NCI-H748 (cell line): ENCODE results near the gene SLC38A8.

Experiments used
- DNase-seq: peaks from one replicate; lab custom pipeline; 2025; ENCODE audit not compliant: unreplicated experiment; lab: John Stamatoyannopoulos, UW

Gene SLC38A8

DNA sequence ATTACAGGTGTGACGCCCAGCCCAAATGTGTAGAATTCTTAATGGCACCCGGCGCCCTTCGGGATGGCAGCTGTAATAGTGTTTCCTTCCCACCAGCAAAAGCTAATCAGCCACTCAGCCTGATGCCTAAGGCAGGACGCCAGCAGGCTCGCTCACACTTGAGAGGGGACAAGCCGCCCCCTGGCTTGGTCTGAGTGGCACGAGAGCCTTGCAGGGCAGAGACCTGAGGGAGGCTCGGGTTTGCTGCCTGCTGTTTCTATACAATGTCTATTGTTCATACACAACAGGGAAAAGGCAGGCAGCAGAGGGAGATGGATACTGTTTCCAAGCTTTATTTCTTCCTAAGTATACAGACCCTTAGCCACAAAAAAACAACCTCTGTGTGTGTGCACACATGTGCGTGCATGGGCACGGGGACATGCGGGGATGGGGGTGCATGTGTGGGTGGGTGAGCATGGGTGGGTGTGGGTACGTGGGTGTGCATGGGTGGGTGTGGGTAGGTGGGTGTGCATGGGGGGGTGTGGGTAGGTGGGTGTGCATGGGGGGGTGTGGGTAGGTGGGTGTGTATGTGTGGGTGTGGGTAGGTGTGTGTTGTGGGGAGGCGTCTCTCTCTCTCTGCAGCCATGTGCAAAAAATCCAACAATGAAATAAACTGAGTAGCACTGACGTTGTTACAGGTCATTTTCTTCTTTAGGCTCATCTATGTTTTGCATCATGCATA lies 10.0 kb downstream of the SLC38A8 start:
- peak; percentile 4 for DNase-seq

DNA sequence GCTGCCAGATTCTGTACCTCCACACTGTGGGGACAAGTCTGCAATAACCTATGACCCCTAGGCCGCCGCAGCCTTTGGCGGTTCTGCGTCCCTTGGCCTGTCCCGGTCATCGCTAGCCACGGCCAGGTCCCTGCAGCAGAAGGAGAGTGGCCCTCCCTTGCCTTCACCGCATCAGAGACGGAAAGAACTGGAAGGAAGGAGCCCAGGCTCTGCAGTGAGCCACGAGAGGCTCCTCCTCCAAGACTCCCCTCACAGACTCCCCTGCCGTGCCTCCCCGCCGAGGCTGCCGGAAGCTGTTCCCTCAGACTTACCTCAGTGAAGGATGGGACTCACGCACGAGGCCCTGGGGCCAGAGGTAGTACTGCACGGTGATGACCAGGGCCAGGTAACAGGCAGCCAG lies 11.0 kb downstream of the SLC38A8 start:
- DNase-seq: no peak

DNA sequence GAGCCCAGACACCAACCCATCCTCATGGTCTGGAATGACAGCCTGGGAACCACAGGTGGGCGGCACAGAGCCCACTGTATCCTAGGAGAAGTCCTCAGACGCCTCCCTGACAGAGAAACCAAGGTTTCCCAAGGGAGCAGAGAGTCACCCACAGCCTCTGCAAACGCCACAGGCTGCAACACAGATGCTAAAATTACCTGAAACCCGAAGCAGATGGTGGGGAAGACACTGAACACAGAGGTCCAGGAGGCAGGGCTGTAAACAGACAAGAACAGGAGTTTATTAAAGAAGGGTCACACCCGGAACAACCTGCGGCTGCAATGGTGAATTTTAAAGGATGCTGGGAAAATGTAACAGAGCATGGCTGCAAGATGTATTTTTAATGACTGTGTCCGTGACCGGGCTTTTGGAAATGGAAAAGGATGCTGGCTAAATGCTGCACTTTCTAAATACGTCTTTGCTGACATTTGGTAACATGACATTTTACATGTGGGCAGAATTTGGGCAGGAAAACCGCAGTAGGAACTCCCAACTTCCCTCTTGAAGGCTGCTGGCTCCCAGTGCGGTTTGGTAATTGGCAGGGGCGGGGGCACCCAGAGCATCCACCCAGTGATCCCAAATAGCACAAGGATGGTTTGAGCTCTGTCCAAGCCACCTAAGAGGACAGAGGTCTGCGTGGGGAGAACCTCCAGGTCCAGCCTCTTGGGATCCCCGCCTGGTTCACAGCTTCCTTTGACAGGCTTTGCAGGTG lies 13.1 kb downstream of the SLC38A8 start:
- no peak for DNase-seq

DNA sequence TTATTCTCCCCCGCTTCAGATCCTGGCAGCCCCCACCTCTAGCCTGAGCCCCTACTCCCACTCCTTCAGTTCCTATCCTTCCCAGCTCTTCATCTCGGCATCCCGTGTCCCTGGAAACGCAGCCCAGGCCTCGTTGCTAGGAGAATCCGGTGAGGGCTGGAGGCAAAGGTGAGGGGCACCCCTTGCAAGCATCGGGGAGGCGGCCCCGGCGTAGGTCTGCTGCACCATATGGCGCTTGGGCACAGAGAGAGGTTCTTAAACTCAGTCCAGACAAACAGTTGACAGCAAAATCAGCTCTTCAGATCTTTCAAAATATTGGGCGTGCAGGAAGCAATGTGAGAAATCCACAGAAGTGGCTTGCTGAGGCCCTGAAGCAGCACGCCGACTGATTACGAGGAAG lies 15.0 kb downstream of the SLC38A8 start:
- no peak for DNase-seq

DNA sequence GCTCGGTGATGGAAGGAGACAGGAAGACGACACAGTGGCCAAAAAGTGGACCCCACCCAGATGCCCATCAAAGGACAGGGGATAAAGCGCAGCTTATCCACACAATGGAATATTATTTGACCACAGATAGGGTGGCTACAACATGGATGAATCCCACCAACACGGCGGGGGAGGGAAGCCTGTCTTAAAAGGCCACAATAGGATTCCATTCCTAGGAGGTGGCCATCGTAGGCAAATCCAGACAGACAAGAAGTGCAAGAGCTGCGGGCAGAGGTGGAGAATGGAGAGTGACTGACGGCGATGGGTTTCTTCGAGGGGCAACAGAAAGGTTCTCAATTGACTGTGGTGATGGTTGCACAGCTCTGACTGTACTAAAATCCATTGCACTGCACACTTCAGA lies 16.0 kb downstream of the SLC38A8 start:
- DNase-seq: no peak

DNA sequence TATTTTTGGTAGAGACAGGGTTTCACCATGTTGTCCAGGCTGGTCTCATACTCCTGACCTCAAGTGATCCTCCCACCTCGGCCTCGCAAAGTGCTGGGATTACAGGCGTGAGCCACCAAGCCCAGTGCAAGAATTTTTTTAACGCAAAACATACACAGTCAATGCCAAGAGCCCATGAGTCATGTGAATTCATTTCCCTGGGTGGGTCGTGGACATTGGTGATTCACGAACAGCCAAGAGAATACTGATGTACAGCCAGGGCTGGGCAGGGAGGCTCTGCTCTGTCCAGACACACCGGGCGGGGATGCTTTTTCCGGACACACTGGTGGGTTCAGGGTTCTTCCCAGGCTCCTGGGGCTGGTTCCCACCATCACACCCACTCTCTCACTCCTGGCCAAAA lies 17.7 kb downstream of the SLC38A8 start:
- no peak for DNase-seq

DNA sequence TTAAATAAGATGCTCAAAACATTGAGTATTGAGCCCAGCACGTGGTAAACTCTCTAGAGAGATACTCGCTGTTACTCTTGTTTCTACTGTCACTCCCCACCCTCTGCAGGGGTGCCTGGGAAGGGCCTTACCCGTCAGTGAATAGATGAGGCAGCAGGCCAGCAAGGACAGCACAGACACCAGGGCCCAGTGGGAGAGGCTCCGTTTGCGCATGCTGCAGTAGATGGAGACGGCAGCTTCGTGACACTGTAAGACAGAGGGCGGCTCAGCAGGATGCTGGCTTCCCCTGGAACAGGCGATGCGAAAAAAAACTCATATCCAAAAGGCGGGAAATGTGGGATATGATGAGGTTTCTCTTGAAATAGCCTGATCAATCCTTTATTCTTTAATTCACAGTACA lies 20.0 kb downstream of the SLC38A8 start:
- no peak for DNase-seq

DNA sequence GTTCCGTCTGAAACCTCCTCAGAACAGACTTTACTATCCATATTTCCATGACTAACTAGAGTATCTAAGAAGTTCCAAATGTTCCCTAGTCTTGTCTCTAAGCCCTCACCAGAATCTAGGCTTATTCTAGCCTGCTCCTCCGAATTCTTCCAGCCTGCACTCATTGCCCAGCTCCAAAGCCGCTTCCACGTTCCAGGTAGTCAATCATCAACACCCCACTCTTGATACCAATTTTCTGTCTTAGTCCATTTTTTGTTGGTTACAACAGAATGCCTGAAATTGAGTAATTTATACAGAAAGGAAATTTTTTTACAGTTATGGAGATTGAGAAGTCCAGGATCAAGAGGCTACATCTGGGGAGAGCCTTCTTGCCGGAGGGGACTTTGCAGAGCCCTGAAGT lies 21.1 kb downstream of the SLC38A8 start:
- DNase-seq: no peak

DNA sequence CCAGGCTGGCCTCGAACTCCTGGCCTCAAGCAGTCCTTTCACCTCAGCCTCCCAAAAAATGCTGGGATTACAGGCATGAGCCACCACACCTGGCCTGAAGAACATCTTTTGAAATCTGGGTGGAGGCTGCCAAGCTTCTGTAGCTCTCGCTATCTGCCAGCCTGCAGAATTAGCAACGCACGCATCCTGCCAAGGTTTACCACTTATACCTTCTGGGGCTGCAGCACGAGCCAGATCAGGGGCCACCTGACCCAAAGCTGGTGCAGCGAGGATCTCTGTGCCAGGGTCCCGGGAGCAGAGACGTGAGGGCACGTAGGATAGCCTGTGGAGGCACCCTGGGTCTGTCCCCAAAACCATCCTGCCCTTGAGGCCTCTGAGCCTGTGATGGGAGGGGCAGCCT lies 22.2 kb downstream of the SLC38A8 start:
- no peak for DNase-seq

DNA sequence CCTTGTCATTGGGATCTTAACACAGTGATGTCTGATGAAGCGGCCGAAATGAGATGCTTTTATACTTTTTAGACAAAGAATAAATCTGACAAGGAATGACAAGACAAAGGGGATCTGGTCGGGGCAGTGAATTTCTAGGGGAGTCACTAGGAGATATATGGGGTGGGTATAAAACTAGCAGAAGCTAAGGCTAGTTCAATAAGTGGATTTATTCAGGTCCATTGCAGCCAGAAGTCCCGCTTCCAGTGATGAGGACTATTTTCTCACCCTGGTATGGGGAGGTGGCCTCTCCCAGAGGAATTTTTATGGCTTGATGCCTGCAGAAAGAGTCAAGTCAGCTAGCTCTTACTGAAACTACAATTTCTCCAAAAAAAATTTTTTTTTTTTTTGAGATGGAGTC lies 23.9 kb downstream of the SLC38A8 start:
- no peak for DNase-seq

DNA sequence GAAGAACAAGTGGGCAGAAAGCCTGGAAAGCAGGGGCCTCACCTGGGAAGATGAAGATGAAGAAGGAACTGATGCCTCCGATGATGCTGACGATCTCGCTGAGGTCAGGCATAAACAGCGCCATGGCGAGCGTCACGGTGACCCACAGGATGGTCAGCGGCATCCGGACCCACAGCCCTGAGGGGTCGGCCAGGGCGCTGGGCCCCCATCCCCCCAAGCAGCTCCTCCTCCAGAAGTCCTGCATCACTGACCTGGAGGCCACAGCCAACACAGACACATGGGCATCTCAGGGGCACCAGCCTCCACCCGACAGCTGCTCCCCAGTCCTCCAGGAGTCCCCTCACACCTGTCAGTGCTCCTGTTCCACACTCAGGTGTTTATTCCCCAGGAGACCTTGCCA lies 26.1 kb downstream of the SLC38A8 start:
- no peak for DNase-seq

DNA sequence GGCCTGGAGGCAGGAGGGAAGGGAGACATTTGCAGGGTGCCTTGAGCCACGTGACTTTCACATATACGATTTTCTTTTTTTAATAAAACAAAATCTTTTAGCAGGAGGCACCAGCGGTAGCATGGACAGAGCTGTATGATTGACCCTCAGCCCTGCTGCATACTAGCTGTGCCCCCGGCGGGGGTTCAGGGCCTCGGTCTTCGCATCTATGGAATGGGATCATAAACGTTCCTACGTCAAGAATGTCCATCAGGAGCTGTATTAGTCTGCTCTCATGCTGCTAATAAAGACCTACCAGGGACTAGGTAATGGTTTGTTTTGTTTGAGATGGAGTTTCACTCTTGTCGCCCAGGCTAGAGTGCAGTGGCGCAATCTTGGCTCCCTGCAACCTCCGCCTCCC lies 27.2 kb downstream of the SLC38A8 start:
- DNase-seq: no peak

DNA sequence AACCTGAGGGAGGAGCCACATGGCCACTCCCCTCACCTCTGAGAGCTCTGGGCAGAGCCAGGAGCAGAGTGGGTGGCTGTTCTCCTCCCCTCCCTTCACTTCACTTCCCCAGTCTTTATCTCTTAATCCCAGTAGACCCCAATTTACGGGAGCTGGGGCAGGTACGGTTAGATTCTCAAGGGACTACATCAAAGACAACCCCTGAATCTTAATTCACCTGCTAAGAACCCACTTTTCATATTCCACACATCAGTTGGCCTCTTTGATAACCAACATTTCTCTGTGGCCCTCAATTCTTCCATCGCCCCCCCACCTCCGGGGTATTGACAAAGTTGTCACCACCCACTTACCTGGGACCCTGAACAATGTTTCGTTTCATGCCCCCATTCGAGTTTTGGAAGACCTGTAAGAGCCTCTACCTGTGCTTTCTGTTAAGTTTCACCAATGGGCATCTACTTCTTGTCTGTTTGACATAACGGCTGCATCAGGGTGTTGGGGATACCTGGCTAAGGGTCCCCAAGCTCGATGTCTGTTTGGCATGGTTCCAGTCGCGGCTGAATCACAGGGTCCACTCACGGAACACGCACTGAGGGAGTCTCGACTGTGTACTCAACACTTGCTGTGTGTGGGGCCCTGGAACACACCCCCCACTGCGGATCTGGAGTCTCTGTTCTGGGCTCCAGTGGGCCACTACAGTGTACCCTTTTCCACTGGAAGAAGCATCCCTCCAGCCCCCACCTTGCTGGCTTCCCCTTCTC lies 27.8 kb downstream of the SLC38A8 start:
- no peak for DNase-seq

DNA sequence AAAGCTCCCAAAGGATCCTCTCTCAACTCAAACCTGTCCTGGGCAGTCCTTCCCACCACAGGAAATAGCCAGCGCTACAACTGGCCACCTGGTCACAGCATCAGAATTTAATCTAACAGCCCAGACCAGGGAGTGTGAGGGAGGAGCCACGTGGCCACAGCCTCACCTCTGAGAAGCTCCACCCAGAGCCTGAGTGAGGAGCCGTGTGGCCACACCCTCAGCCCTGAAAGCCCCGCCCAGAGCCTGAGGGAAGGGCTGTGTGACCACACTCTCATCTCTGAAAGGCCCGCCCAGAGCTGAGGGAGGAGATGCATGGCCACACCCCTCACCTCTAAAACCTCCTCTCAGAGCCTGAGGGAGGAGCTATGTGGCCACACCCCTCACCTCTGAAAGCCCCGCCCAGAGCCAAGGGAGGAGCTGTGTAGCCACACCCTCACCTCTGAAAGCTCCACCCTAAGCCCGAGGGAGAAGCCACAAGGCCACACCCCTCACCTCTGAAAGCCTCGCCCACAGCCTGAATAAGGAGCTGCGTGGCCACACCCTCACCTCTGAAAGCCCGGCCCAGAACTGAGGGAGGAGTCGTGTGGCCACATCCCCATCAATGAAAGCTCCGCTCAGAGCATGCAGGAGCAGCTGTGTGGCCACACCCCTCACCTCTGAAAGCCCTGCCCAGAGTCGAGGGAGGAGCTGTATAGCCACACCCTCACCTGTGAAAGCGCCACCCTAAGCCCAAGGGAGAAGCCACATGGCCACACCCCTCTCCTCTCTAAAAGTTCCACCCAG lies 28.6 kb downstream of the SLC38A8 start:
- peak; percentile 97 for DNase-seq

DNA sequence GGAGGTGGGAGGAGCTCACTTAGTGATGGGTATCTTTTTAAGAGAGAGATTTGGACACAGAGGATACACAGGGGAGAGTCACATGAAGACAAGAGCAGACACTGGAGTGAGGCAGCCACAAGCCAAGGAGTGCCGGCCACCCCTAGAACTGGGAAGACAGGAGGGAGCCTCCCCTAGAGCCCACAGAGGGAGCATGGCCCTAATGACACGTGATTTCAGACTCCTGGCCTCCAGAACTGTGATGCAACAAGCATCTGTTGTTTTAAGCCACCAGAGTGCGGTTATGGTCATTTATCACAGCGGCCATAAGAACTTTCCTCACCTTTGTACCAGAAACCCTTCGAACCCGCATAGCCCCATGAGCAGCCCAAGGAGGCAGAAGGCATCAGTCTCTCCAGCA lies 33.3 kb downstream of the SLC38A8 start:
- DNase-seq: no peak

DNA sequence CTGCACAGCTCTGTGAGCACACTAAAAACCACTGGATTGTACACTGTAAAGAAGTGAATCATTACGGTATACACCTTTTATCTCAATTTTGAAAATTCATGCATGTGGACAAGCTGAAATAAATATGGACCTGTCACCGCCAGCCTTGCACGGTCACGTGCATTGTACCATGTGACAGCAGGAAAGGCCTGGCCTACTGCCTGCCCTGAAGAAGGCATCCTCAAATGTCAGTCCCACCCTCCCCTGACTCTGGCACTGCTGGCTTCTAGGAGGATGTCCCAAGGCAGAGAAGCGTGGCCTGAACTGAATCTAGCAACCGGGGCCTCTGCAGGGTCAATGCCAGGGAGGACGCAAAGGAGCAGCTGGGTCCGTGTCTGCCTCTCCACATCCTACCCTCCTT lies 34.6 kb downstream of the SLC38A8 start:
- DNase-seq: no peak

DNA sequence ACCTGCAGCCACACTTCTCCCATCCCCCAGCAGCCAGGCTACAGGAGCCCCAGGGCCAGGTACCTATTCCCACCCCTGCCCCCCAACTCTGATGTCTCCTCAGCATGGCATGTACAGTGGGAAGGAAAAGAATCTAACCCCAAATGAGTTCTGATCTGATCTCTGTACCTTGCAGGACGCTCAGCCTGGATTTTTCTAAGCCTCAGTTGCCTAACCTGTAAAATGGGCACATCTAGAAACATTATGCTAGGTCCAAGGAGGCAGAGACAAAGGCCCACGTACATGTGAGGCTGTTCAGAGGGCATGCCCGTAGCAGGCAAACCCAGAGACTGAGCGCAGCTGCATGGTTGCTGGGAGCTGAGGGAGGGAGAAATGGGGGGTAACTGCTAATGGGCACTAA lies 35.1 kb downstream of the SLC38A8 start:
- DNase-seq: no peak

DNA sequence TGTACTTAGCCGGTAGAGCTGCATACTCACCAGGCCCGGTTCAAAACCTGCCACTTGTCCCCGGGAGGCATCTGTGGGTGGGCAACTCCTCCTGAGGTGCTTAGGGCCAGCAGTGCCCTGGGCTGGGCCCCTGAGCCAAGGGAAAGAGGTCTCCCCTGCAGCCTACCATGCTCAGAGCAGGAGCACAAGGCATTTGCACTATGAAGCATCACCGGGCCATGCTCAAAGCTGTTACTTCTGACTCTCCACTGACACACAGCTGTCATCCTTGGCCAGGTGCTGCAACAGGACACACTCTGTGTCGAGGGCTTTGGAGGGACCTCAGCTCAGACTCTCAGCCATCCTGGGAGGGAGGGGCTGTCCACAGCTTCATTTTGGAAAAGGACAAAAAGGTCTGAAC lies 37.2 kb downstream of the SLC38A8 start:
- DNase-seq: no peak

DNA sequence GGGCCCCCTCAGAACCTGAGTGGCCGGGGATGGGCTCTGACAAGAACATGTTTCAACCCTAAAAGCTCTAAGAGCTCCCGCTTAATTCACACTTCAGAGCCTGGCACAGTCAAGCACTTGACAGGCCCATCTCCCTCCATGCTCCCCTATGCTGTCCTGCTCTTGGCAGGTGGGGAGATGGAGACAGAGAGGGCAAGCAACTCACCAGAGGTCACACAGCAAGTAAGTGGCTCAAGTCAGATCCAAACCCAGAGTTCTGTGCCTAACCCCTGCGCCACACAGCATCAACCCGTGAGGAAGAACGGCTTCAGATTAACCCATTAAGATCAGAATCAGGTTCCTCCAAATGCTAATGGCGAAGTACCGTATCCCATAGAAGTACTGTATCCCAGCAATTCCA lies 38.2 kb downstream of the SLC38A8 start:
- no peak for DNase-seq

DNA sequence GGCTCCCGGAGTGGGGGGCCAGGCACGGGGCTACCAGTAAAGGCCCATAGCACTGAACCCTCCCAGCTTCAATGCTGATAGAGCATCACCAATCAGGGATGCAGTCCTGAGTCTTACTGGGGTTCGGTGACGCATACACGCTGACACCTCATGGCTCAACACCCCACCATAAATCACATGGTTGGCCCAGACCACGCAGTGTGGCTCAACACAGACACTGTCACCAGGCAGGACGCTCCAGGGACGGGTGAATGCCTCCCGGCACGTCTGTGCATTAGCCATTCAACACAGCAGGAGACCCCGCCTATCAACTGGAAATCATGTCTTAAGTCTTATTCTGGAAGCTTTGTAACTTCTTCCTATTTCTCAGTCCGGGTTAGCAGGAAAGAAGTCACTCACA lies 39.6 kb downstream of the SLC38A8 start:
- no peak for DNase-seq

DNA sequence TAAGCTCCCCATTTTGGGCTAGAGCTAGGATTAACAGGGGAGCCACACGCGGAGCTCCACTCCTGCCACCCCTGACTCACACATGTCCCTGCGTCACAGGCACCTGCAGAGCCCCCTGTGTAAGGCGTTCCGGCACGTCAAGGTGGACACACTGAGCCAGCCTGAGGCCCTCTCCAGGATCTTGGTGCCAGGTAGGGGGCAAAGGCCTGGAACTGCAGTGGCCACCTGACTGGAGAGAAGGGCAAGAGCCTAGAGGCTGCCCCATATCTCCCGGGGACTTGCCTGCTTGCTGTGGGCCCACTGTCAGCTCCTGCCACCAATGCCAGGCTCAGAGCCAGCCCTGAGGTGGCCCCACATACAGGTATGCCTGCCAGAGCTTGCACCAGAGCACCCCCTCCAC lies 40.9 kb downstream of the SLC38A8 start:
- DNase-seq: no peak
